ENCODE data around the gene GUCD1. TPM values are rescaled to one million over a fixed set of nuclear protein-coding genes. Genes with fewer than 3 reads are reported as not detected.

The GUCD1 gene
- total and polyA plus RNA-seq, 2 of the 13 experiments (the other 11 are each of a cell fraction or from before 2014, with no cell fraction given) = 128 to 245 TPM

DNA sequence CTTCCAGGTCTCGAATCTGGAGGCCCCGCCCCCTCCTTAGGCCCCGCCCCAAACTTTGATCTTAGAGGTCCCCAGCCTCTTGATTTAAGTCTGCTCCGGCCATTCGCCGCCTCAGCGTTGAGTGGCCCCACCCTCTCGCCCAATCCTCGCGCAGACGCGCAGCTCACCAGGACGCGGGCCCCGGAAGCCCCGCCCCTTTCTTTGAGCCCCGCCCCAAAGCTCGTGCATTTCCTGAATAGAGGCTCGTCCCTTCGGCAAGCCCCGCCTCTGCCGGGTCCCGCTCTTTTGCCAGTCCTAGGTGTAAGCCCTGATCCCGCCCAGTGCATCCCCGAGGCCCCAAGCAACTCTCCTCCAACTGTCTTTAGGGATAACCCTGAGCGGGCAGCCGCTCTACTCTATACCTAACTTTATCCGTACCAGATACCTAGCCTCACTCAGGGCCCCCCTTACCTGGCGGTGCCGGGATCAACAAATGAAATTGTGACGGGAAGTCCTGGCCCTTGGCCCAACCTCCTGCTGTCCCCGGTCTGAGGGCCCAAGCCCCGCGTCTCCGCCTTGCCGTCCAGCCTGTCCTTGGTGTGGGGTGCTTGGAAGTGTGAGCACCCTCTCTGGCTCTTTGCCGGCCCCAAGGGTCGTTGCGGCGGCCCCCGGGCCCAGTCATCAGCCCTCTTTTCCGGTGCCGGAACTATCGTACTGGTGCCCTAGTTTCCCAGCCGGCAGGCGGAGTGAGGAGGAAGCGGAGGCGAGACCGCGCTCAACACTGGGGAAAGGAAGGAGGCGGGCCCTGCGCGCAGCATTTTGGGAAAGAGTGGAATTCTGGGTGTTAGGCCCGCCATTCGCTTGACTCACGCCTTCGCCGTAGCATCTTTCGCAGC is 464 bp upstream of the GUCD1 start, which contains the start of gene SNRPD3 (continued):
- no peak for TF ChIP-seq TCF7 (IDR thresholded peaks at IDR 0.05; ENCODE audit: low read depth)
- TF ChIP-seq CBX1 (IDR thresholded peaks at IDR 0.05; ENCODE audit: low read depth) = peak; percentile 81
- no peak for TF ChIP-seq RELA (CRISPR knock-in tag; IDR thresholded peaks at IDR 0.05)
- no peak for TF ChIP-seq RBAK (CRISPR knock-in tag; IDR thresholded peaks at IDR 0.05)
- TF ChIP-seq, protein P1, sequence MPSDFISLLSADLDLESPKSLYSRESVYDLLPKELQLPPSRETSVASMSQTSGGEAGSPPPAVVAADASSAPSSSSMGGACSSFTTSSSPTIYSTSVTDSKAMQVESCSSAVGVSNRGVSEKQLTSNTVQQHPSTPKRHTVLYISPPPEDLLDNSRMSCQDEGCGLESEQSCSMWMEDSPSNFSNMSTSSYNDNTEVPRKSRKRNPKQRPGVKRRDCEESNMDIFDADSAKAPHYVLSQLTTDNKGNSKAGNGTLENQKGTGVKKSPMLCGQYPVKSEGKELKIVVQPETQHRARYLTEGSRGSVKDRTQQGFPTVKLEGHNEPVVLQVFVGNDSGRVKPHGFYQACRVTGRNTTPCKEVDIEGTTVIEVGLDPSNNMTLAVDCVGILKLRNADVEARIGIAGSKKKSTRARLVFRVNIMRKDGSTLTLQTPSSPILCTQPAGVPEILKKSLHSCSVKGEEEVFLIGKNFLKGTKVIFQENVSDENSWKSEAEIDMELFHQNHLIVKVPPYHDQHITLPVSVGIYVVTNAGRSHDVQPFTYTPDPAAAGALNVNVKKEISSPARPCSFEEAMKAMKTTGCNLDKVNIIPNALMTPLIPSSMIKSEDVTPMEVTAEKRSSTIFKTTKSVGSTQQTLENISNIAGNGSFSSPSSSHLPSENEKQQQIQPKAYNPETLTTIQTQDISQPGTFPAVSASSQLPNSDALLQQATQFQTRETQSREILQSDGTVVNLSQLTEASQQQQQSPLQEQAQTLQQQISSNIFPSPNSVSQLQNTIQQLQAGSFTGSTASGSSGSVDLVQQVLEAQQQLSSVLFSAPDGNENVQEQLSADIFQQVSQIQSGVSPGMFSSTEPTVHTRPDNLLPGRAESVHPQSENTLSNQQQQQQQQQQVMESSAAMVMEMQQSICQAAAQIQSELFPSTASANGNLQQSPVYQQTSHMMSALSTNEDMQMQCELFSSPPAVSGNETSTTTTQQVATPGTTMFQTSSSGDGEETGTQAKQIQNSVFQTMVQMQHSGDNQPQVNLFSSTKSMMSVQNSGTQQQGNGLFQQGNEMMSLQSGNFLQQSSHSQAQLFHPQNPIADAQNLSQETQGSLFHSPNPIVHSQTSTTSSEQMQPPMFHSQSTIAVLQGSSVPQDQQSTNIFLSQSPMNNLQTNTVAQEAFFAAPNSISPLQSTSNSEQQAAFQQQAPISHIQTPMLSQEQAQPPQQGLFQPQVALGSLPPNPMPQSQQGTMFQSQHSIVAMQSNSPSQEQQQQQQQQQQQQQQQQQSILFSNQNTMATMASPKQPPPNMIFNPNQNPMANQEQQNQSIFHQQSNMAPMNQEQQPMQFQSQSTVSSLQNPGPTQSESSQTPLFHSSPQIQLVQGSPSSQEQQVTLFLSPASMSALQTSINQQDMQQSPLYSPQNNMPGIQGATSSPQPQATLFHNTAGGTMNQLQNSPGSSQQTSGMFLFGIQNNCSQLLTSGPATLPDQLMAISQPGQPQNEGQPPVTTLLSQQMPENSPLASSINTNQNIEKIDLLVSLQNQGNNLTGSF (CRISPR knock-in tag; IDR thresholded peaks at IDR 0.05) = peak; percentile 30; the same call in 1 of the 2 replicates
- no peak for TF ChIP-seq KDM6A (CRISPR knock-in tag; IDR thresholded peaks at IDR 0.05; ENCODE audit: low read depth)
- TF ChIP-seq, protein P2, sequence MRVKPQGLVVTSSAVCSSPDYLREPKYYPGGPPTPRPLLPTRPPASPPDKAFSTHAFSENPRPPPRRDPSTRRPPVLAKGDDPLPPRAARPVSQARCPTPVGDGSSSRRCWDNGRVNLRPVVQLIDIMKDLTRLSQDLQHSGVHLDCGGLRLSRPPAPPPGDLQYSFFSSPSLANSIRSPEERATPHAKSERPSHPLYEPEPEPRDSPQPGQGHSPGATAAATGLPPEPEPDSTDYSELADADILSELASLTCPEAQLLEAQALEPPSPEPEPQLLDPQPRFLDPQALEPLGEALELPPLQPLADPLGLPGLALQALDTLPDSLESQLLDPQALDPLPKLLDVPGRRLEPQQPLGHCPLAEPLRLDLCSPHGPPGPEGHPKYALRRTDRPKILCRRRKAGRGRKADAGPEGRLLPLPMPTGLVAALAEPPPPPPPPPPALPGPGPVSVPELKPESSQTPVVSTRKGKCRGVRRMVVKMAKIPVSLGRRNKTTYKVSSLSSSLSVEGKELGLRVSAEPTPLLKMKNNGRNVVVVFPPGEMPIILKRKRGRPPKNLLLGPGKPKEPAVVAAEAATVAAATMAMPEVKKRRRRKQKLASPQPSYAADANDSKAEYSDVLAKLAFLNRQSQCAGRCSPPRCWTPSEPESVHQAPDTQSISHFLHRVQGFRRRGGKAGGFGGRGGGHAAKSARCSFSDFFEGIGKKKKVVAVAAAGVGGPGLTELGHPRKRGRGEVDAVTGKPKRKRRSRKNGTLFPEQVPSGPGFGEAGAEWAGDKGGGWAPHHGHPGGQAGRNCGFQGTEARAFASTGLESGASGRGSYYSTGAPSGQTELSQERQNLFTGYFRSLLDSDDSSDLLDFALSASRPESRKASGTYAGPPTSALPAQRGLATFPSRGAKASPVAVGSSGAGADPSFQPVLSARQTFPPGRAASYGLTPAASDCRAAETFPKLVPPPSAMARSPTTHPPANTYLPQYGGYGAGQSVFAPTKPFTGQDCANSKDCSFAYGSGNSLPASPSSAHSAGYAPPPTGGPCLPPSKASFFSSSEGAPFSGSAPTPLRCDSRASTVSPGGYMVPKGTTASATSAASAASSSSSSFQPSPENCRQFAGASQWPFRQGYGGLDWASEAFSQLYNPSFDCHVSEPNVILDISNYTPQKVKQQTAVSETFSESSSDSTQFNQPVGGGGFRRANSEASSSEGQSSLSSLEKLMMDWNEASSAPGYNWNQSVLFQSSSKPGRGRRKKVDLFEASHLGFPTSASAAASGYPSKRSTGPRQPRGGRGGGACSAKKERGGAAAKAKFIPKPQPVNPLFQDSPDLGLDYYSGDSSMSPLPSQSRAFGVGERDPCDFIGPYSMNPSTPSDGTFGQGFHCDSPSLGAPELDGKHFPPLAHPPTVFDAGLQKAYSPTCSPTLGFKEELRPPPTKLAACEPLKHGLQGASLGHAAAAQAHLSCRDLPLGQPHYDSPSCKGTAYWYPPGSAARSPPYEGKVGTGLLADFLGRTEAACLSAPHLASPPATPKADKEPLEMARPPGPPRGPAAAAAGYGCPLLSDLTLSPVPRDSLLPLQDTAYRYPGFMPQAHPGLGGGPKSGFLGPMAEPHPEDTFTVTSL (CRISPR knock-in tag; IDR thresholded peaks at IDR 0.05; ENCODE audit: borderline replicate concordance) = no peak
- TF ChIP-seq, protein P3, sequence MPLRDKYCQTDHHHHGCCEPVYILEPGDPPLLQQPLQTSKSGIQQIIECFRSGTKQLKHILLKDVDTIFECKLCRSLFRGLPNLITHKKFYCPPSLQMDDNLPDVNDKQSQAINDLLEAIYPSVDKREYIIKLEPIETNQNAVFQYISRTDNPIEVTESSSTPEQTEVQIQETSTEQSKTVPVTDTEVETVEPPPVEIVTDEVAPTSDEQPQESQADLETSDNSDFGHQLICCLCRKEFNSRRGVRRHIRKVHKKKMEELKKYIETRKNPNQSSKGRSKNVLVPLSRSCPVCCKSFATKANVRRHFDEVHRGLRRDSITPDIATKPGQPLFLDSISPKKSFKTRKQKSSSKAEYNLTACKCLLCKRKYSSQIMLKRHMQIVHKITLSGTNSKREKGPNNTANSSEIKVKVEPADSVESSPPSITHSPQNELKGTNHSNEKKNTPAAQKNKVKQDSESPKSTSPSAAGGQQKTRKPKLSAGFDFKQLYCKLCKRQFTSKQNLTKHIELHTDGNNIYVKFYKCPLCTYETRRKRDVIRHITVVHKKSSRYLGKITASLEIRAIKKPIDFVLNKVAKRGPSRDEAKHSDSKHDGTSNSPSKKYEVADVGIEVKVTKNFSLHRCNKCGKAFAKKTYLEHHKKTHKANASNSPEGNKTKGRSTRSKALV (CRISPR knock-in tag; IDR thresholded peaks at IDR 0.05) = no peak; the same call in 1 of the 2 replicates
- TF ChIP-seq ZNF337 (CRISPR knock-in tag; IDR thresholded peaks at IDR 0.05; ENCODE audit: borderline replicate concordance, low read depth) = peak; percentile 92; the same call in 1 of the 2 replicates
- TF ChIP-seq, protein P4, sequence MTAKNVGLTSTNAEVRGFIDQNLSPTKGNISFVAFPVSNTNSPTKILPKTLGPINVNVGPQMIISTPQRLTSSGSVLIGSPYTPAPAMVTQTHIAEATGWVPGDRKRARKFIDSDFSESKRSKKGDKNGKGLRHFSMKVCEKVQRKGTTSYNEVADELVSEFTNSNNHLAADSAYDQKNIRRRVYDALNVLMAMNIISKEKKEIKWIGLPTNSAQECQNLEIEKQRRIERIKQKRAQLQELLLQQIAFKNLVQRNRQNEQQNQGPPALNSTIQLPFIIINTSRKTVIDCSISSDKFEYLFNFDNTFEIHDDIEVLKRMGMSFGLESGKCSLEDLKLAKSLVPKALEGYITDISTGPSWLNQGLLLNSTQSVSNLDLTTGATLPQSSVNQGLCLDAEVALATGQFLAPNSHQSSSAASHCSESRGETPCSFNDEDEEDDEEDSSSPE (CRISPR knock-in tag; IDR thresholded peaks at IDR 0.05) = no peak; the same call in none of the 2 replicates
- TF ChIP-seq, protein P5, sequence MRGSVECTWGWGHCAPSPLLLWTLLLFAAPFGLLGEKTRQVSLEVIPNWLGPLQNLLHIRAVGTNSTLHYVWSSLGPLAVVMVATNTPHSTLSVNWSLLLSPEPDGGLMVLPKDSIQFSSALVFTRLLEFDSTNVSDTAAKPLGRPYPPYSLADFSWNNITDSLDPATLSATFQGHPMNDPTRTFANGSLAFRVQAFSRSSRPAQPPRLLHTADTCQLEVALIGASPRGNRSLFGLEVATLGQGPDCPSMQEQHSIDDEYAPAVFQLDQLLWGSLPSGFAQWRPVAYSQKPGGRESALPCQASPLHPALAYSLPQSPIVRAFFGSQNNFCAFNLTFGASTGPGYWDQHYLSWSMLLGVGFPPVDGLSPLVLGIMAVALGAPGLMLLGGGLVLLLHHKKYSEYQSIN (CRISPR knock-in tag; IDR thresholded peaks at IDR 0.05; ENCODE audit: borderline replicate concordance) = no peak
